Fibroblast of skin of left biceps (primary cell): ENCODE data around the gene C1orf94.

Source experiments
- DNase-seq, 2 experiments: peaks; one replicate each; pipeline ENCODE4 v3.0.0-alpha.2; 2013; ENCODE audit warnings: low read depth in 2 of 2

C1orf94 gene

GRCh38 chr1:34245967-34246366 lies 69.3 kb downstream of the C1orf94 start:
- no peak for DNase-seq

DNA sequence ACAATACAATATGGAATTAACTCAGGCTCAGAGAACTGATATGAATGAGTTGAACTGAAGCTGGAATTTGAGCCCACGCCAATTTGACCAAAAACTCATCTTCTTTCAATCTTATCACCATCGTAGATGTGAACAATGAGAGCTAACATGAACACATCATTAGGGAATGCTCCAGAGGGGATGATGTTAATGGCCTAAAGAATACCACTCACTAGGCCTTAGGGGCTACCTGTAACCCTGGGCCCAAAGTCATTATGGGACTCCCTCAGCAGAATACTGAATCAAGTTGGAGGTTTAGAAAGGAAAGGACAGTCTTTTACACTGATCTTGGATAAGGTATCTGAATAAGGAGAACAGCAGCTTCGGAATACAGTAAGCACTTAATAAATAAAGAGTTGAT lies 73.6 kb downstream of the C1orf94 start:
- no peak for DNase-seq

- no peak for DNase-seq
Measured at GRCh38 chr1:34262023-34262853, 85.5 kb downstream of the C1orf94 start.

DNA sequence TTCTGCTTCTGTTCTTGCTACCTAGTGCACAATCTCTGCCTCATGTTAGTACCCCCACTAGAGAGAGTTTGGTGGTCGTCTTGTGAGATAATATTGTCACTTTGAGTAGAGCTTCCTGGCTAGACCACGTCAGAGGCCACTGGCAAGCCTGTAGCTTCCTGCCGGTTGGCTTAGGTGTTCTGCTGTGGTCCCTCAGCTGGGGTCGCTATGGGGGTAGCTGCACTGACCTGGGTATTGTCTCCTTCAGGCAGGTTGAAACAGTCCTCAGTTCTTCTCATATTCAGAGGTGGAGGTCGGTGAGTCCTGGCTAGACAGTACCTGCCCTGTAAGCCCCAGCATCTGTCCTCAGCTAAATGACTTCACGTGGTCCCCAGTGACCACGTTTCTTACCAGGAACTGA lies 86.2 kb downstream of the C1orf94 start:
- DNase-seq, result no peak

- peak; percentile 28 to 44 for DNase-seq
Measured at GRCh38 chr1:34263406-34263805, 86.7 kb downstream of the C1orf94 start.

DNA sequence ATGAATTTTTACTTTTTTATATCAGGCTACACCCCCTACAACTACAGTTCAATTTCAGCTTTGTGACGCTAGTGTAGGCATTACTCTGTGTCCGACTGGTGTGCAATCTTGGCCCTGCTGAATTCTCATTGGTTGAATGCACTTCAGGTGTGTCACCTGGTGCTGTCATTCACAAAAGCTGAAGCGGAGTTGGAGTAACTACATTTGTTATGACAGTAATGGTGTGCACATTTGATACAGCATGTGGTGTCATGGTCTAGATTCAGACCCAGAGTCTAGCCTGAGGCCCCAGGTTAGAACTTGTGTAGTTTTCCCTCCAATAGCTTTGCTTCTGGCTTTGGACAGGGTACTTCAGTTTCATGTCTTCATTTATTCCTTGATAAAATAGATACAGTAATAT lies 88.7 kb downstream of the C1orf94 start:
- no peak for DNase-seq

GRCh38 chr1:34266127-34266951 lies 89.6 kb downstream of the C1orf94 start:
- DNase-seq, result no peak

GRCh38 chr1:34267326-34267725 lies 90.6 kb downstream of the C1orf94 start:
- DNase-seq, result no peak

GRCh38 chr1:34268311-34268954 lies 91.7 kb downstream of the C1orf94 start:
- peak; percentile 98 for DNase-seq
